WTC11 (cell line): ENCODE measurements around the gene PTPN21. TPM values are rescaled to one million over a fixed set of nuclear protein-coding genes. Genes with fewer than 3 reads are reported as not detected.

Source experiments
- AR ChIP-seq: fragments of 250-450 bp; sonication (Bioruptor Pico); IDR thresholded peaks from 2 replicates; pipeline ENCODE4 v1.9.0; 2021; ENCODE audit warnings: mild to moderate bottlenecking
- ATF1 ChIP-seq: sonication (generic); formaldehyde crosslinking; IDR thresholded peaks from 2 replicates; pipeline ENCODE4 v1.8.1; 2023; ENCODE audit warnings: mild to moderate bottlenecking, moderate library complexity, missing genetic modification reagents
- CBFB ChIP-seq: sonication (generic); formaldehyde crosslinking; IDR thresholded peaks from 2 replicates; pipeline ENCODE4 v1.8.1; 2022; ENCODE audit warnings: mild to moderate bottlenecking, low read depth, missing genetic modification reagents
- CDX4 ChIP-seq: fragments of 250-450 bp; sonication (Bioruptor Pico); IDR thresholded peaks from 2 replicates; pipeline ENCODE4 v1.9.0; 2021; ENCODE audit warnings: moderate library complexity, mild to moderate bottlenecking, inconsistent platforms, borderline replicate concordance
- ERG ChIP-seq: fragments of 250-450 bp; sonication (Bioruptor Pico); IDR thresholded peaks from 2 replicates; pipeline ENCODE4 v1.8.0; 2021; ENCODE audit warnings: mild to moderate bottlenecking
- ESRRA ChIP-seq: sonication (generic); formaldehyde crosslinking; IDR thresholded peaks from 2 replicates; pipeline ENCODE4 v1.8.1; 2022; ENCODE audit warnings: mild to moderate bottlenecking, missing genetic modification reagents, borderline replicate concordance
- ETV6 ChIP-seq: sonication (generic); formaldehyde crosslinking; IDR thresholded peaks from 2 replicates; pipeline ENCODE4 v1.8.1; 2022; ENCODE audit warnings: mild to moderate bottlenecking, missing genetic modification reagents
- FOXJ3 ChIP-seq: sonication (generic); formaldehyde crosslinking; IDR thresholded peaks from 2 replicates; pipeline ENCODE4 v1.9.0; 2021; ENCODE audit warnings: missing genetic modification reagents, mild to moderate bottlenecking, borderline replicate concordance
- FOXK1 ChIP-seq: sonication (generic); formaldehyde crosslinking; IDR thresholded peaks from 2 replicates; pipeline ENCODE4 v1.8.0; 2022; ENCODE audit warnings: mild to moderate bottlenecking, moderate library complexity, missing genetic modification reagents
- GABPB1 ChIP-seq: sonication (generic); formaldehyde crosslinking; IDR thresholded peaks from 2 replicates; pipeline ENCODE4 v1.8.1; 2023; ENCODE audit warnings: mild to moderate bottlenecking, missing genetic modification reagents
- KAT7 ChIP-seq: sonication (generic); formaldehyde crosslinking; IDR thresholded peaks from 2 replicates; pipeline ENCODE4 v1.8.1; 2023; ENCODE audit warnings: missing genetic modification reagents, mild to moderate bottlenecking, borderline replicate concordance
- NFYB ChIP-seq: sonication (generic); formaldehyde crosslinking; conservative IDR thresholded peaks from 2 replicates; pipeline ENCODE4 v1.8.0; 2022; ENCODE audit warnings: low read depth, missing genetic modification reagents
- NR2C2 ChIP-seq: sonication (generic); formaldehyde crosslinking; IDR thresholded peaks from 2 replicates; pipeline ENCODE4 v1.8.0; 2022; ENCODE audit warnings: mild to moderate bottlenecking, missing genetic modification reagents
- PREB ChIP-seq: sonication (generic); formaldehyde crosslinking; IDR thresholded peaks from 2 replicates; pipeline ENCODE4 v1.8.1; 2022; ENCODE audit warnings: mild to moderate bottlenecking, missing genetic modification reagents, moderate library complexity, borderline replicate concordance
- SMAD3 ChIP-seq: sonication (generic); formaldehyde crosslinking; IDR thresholded peaks from 2 replicates; pipeline ENCODE4 v1.8.0; 2022; ENCODE audit warnings: missing genetic modification reagents, mild to moderate bottlenecking, borderline replicate concordance
- SOX15 ChIP-seq: fragments of 250-450 bp; sonication (Bioruptor Pico); IDR thresholded peaks from 2 replicates; pipeline ENCODE4 v1.9.0; 2021; ENCODE audit warnings: mild to moderate bottlenecking
- TCF7 ChIP-seq: sonication (generic); formaldehyde crosslinking; IDR thresholded peaks from 2 replicates; pipeline ENCODE4 v1.8.0; 2022; ENCODE audit warnings: mild to moderate bottlenecking, low read depth, missing genetic modification reagents, moderate library complexity
- USF2 ChIP-seq: sonication (generic); formaldehyde crosslinking; IDR thresholded peaks from 2 replicates; pipeline ENCODE4 v1.8.1; 2023; ENCODE audit warnings: mild to moderate bottlenecking, missing genetic modification reagents, moderate library complexity
- ZBTB21 ChIP-seq: sonication (generic); formaldehyde crosslinking; IDR thresholded peaks from 2 replicates; pipeline ENCODE4 v1.8.1; 2023; ENCODE audit warnings: mild to moderate bottlenecking, missing genetic modification reagents, borderline replicate concordance
- ZMAT4 ChIP-seq: fragments of 250-450 bp; sonication (Bioruptor Pico); IDR thresholded peaks from 2 replicates; pipeline ENCODE4 v1.9.0; 2021; ENCODE audit warnings: mild to moderate bottlenecking
- ZNF281 ChIP-seq: sonication (generic); formaldehyde crosslinking; IDR thresholded peaks from 2 replicates; pipeline ENCODE4 v1.8.0; 2023; ENCODE audit warnings: mild to moderate bottlenecking, missing genetic modification reagents
- ZNF396 ChIP-seq: fragments of 250-450 bp; sonication (Bioruptor Pico); IDR thresholded peaks from 2 replicates; pipeline ENCODE4 v1.8.0; 2021; ENCODE audit warnings: mild to moderate bottlenecking, moderate library complexity, borderline replicate concordance
- ZNF532 ChIP-seq: fragments of 250-450 bp; sonication (Bioruptor Pico); IDR thresholded peaks from 2 replicates; pipeline ENCODE4 v1.9.0; 2021; ENCODE audit warnings: mild to moderate bottlenecking, borderline replicate concordance
- total RNA-seq: library from RNA; stranded (reverse); gene quantifications from 3 replicates; pipeline ENCODE4 v1.2.3, GENCODE V29; 2021

The PTPN21 gene
- total RNA-seq, 1 experiment from 2014 or later = 7.5 TPM

- TF ChIP-seq USF2 (CRISPR knock-in tag) (no peak), SMAD3 (no peak), ZBTB21 (CRISPR knock-in tag) (peak; percentile 50; the same call in 1 of the 2 replicates), CBFB (CRISPR knock-in tag) (peak; percentile 85; the same call in 1 of the 2 replicates), NFYB (no peak), ZNF281 (no peak; the same call in 1 of the 2 replicates), ZNF396 (CRISPR knock-in tag) (no peak), SOX15 (CRISPR knock-in tag) (no peak), ATF1 (CRISPR knock-in tag) (peak; percentile 77; the same call in 1 of the 2 replicates), ZNF532 (CRISPR knock-in tag) (no peak), FOXK1 (CRISPR knock-in tag) (peak; percentile 73), PREB (CRISPR knock-in tag) (no peak; the same call in 1 of the 2 replicates), ERG (no peak), GABPB1 (CRISPR knock-in tag) (peak; percentile 25; the same call in 1 of the 2 replicates), ZMAT4 (CRISPR knock-in tag) (no peak), FOXJ3 (CRISPR knock-in tag) (no peak), KAT7 (CRISPR knock-in tag) (peak; percentile 47; the same call in 1 of the 2 replicates), TCF7 (CRISPR knock-in tag) (0 out of 2 replicates have a peak, but pooled peaks have one; percentile 25), AR (CRISPR knock-in tag) (no peak), NR2C2 (CRISPR knock-in tag) (no peak), CDX4 (no peak), ESRRA (CRISPR knock-in tag) (0 out of 2 replicates have a peak, but pooled peaks have one; percentile 54), ETV6 (CRISPR knock-in tag) (peak; percentile 96)
- TF ChIP-seq, all 79 proteins: peak for 29
Observed at GRCh38 chr14:88562831-88563686, 8.3 kb upstream of the PTPN21 start, which contains the start of gene ZC3H14 (continued).
